ENCODE data around the gene ABCB1.
A peak's percentile ranks its signal among the peaks of the same experiment; 100 is the strongest.

Gene ABCB1

DNA sequence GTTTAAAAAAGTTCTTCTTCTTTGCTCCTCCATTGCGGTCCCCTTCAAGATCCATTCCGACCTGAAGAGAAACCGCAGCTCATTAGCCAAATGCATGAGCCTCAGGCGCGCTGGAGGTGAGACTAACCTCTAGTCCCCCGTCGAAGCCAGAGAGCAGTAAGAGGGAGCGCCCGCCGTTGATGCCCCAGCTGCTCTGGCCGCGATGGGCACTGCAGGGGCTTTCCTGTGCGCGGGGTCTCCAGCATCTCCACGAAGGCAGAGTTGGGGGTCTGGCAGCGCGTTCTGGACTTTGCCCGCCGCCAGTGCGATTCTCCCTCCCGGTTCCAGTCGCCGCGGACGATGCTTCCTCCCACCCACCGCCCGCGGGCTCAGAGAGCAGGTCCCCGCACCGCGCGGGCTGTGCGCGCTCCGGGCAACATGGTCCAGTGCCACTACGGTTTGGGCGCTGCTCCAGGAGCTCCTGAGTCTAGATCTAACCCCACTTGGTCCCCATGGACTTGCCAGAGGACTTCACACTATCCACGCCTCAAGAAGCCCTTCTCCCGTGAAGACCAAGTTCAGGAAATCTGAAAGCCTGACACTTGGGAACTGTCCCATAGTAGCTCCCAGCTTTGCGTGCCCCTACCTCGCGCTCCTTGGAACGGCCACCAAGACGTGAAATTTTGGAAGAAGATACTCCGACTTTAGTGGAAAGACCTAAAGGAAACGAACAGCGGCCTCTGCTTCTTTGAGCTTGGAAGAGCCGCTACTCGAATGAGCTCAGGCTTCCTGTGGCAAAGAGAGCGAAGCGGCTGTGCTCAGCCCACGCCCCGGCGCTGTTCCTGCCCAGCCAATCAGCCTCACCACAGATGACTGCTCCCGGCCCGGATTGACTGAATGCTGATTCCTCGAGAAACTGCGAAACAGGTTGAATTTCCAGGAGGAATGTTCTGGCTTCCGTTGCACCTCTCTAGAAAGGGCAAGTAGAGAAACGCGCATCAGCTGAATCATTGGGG lies at the start of gene ABCB1:
Gene ABCB1, minus strand, starts transcription at position 755 of the 995 bp plus-strand sequence. Its CDS starts 700 bp downstream, at position 55.
- CTCF ChIA-PET = interaction anchor here (0.7 kb wide), 1 partner anchor 820 kb away, joined by 3 read pairs; no protein-coding TSS in a partner anchor
- H3K27ac ChIP-seq = no peak within 1 kb of the TSS
- POLR2A ChIA-PET (ENCODE audit: low non-redundant PET) = no interaction called here
- no peak for DNase-seq (ENCODE audit: low spot score)
- TF ChIP-seq, protein P1, sequence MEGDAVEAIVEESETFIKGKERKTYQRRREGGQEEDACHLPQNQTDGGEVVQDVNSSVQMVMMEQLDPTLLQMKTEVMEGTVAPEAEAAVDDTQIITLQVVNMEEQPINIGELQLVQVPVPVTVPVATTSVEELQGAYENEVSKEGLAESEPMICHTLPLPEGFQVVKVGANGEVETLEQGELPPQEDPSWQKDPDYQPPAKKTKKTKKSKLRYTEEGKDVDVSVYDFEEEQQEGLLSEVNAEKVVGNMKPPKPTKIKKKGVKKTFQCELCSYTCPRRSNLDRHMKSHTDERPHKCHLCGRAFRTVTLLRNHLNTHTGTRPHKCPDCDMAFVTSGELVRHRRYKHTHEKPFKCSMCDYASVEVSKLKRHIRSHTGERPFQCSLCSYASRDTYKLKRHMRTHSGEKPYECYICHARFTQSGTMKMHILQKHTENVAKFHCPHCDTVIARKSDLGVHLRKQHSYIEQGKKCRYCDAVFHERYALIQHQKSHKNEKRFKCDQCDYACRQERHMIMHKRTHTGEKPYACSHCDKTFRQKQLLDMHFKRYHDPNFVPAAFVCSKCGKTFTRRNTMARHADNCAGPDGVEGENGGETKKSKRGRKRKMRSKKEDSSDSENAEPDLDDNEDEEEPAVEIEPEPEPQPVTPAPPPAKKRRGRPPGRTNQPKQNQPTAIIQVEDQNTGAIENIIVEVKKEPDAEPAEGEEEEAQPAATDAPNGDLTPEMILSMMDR (conservative IDR thresholded peaks at IDR 0.05; ENCODE audit: low read depth) = no peak

DNA sequence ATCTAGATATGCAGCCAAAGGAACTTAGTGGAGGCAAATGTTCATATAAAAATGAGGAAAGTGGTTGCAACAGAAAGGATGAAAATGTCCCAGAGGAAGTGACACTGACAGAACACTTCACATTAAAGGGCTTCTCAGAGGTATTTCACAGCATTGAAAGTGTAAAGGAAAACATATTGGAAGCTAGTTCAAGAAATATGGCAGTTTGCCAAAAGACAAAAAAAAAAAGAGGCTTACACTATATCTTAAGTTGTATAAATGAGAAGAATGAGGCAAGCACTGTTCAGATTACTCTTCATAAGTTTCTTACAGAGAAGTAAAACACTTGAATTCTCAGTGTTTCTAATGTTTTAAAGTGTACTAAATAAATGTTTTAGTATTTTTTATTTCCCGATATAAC lies 47.6 kb upstream of the ABCB1 start:
- CTCF ChIA-PET = interaction anchor here (0.5 kb wide), 1 partner anchor 401 kb away, joined by 3 read pairs; no protein-coding TSS in a partner anchor
- POLR2A ChIA-PET (ENCODE audit: low non-redundant PET) = no interaction called here
- DNase-seq (ENCODE audit: low spot score) = no peak
- no peak overlapping the region for H3K27ac ChIP-seq
- TF ChIP-seq, protein P1 (conservative IDR thresholded peaks at IDR 0.05; ENCODE audit: low read depth) = no peak

DNA sequence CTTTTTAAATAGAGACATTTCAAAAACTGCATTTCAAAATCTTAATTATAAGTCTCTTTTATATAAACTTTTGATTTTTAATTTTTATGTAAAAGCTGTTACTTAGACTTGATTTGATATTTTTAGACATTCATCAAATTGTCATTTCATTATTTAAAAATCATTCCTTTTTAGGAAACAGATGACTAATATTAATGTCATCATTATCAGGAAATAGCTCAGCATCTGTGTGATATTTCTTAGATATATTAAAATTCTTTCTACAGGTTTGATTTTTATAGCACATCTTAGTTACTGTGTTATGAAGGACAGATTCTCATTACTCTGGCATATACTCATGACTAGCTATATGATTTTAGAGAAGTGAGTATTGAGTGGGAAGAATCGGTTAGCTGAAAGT lies 44.8 kb upstream of the ABCB1 start:
- no peak overlapping the region for H3K27ac ChIP-seq
- TF ChIP-seq, protein P1 (conservative IDR thresholded peaks at IDR 0.05; ENCODE audit: low read depth) = no peak
- POLR2A ChIA-PET (ENCODE audit: low non-redundant PET) = no interaction called here
- no peak for DNase-seq (ENCODE audit: low spot score)
- CTCF ChIA-PET = interaction anchor here (0.7 kb wide), 1 partner anchor 8 kb away, joined by 3 read pairs; no protein-coding TSS in a partner anchor

DNA sequence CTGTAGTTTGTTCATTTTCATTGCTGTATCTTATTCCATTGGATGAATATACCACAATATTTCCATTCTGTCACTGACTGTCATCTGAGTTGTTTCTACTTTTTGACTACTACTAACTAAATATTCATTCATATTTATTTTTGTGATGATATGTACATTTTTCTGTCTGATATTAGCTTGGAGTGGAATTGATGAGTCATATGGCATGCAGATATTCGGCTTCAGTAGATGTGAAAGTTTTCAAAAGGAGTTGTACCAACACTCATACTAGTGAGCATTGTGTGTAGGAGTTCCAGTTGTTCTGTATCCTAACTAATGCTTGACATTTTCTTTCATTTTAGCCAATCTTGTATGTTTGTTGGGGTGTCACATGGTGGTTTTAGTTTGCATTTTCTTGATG lies 35.2 kb upstream of the ABCB1 start:
- no peak for DNase-seq (ENCODE audit: low spot score)
- TF ChIP-seq, protein P1 (conservative IDR thresholded peaks at IDR 0.05; ENCODE audit: low read depth) = no peak
- CTCF ChIA-PET = no interaction called here

DNA sequence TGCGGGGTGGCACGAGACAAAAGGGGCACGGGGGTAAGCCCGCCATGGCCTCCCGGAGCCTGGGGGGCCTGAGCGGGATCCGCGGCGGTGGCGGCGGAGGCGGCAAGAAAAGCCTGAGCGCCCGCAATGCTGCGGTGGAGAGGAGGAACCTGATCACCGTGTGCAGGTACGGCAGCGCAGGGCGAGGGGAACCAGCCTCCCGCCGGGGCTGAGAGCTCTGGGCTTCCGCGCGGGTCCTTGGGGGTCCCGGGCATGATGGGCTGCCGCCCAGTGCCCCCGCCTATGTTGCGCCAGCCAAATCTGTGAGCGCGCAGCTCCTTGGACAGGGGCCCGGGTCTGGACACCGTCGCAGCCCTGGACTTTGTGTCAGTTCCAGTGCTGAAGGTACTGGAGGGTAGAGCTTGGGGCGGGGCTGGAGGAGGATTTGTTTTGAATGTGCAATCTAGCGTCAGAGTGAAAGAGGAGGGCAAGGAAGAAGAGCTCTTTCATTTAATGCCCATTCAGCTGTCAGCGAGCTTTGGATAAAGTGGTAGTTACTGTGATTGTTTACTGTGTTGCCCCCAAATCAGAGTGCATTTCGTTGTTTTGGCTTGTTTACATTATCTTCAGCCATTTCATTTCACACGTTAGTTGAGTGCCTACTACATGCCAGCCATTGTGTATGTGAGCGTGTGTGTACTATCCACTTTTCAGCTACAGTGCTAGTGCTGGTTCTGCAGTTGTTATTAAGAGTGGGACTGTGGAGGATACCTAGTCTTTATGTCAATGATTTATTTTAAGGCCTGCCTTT lies 28.3 kb upstream of the ABCB1 start:
- DNase-seq (ENCODE audit: low spot score) = peak; percentile 8
- ChIA-PET CTCF (interaction anchor here (0.6 kb wide), 1 partner anchor 169 kb away, joined by 4 read pairs; no protein-coding TSS in a partner anchor), POLR2A (ENCODE audit: low non-redundant PET) (no interaction called here)
- no peak overlapping the region for H3K27ac ChIP-seq
- TF ChIP-seq, protein P1 (conservative IDR thresholded peaks at IDR 0.05; ENCODE audit: low read depth) = no peak

More for the DNA sequence above, 35.2 kb upstream of the ABCB1 start:
- H3K27ac ChIP-seq = no peak overlapping the region
- POLR2A ChIA-PET (ENCODE audit: low non-redundant PET) = no interaction called here

DNA sequence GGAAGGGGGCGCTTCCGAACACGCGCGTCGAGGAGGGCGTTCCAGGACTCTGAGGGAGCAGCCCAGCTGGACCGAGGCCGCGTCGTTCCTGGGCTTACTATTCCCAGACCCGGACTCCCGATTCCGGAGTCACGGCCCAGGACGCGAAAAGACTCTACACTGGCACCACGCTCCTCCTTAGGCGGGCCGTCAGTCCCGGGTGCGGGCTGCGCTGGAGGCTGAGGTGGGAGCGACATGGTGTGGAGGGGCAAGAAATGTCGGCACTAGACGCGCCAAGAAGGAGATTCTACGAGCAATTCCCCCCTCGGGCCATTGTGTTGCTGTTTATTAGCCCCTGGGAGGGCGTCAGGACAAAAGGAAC lies 26.9 kb upstream of the ABCB1 start:
- POLR2A ChIA-PET (ENCODE audit: low non-redundant PET) = no interaction called here
- CTCF ChIA-PET = interaction anchor here (0.8 kb wide), 1 partner anchor 138 kb away, joined by 3 read pairs; no protein-coding TSS in a partner anchor
- no peak overlapping the region for H3K27ac ChIP-seq
- no peak for DNase-seq (ENCODE audit: low spot score)
- TF ChIP-seq, protein P1 (conservative IDR thresholded peaks at IDR 0.05; ENCODE audit: low read depth) = no peak
